Suprapubic skin (tissue), 3 donors: Measurements from ENCODE around the gene IGLL5.

Source experiments
- EP300 ChIP-seq: sonication (generic); formaldehyde crosslinking; IDR thresholded peaks from one replicate; pipeline ENCODE4 v1.6.1; 2017; ENCODE audit warnings: antibody characterized with exemption
- POLR2A ChIP-seq, 2 donors: fragments of 450-650 bp; IDR thresholded peaks; one replicate each; pipeline ENCODE4 v1.6.1; 2017; ENCODE audit warnings: antibody characterized with exemption in 2 of 2, mild to moderate bottlenecking in 2 of 2, moderate library complexity in 2 of 2
- TF ChIP-seq, protein P1 (sequence below), 2 donors: fragments of 200-600 bp in 1 of 2; fragments of 450-650 bp in 1 of 2; sonication (generic) in 1 of 2; IDR thresholded peaks; one replicate each; pipeline ENCODE4 v1.5.1; 2016 to 2019; ENCODE audit warnings: antibody characterized with exemption in 2 of 2, mild to moderate bottlenecking in 1 of 2, moderate library complexity in 1 of 2

DNA sequence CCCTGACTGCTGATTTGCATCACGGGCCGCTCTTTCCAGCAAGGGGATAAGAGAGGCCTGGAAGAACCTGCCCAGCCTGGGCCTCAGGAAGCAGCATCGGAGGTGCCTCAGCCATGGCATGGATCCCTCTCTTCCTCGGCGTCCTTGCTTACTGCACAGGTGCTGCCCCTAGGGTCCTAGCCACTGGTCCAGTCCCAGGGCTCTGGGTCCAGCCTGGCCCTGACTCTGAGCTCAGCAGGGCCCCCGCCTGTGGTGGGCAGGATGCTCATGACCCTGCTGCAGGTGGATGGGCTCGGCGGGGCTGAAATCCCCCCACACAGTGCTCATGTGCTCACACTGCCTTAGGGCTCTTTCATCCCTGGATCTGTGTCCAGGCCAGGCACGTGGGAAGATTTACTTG, 7.0 kb upstream of the IGLL5 start:
- TF ChIP-seq POLR2A (IDR thresholded peaks at IDR 0.05) (no peak), EP300 (no peak)
- TF ChIP-seq, protein P1, sequence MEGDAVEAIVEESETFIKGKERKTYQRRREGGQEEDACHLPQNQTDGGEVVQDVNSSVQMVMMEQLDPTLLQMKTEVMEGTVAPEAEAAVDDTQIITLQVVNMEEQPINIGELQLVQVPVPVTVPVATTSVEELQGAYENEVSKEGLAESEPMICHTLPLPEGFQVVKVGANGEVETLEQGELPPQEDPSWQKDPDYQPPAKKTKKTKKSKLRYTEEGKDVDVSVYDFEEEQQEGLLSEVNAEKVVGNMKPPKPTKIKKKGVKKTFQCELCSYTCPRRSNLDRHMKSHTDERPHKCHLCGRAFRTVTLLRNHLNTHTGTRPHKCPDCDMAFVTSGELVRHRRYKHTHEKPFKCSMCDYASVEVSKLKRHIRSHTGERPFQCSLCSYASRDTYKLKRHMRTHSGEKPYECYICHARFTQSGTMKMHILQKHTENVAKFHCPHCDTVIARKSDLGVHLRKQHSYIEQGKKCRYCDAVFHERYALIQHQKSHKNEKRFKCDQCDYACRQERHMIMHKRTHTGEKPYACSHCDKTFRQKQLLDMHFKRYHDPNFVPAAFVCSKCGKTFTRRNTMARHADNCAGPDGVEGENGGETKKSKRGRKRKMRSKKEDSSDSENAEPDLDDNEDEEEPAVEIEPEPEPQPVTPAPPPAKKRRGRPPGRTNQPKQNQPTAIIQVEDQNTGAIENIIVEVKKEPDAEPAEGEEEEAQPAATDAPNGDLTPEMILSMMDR (IDR thresholded peaks at IDR 0.05): no peak
